Hair follicular keratinocyte (primary cell): ENCODE data around the gene SLC24A3. TPM values are rescaled to one million over a fixed set of nuclear protein-coding genes. Genes with fewer than 3 reads are reported as not detected.

ENCODE experiments used
- total RNA-seq: library from RNA; depleted of rRNA; stranded (reverse); fragments of >200 nt; gene quantifications from 2 replicates; pipeline ENCODE4 v1.2.3, GENCODE V29; 2015

Gene SLC24A3
- total RNA-seq, result 0.08 and 0.55 TPM in 2 replicates

GRCh38 chr20:19212469-19212815, at the start of gene SLC24A3:
TSS of gene SLC24A3 (plus strand) at chr20:19212642.

DNA sequence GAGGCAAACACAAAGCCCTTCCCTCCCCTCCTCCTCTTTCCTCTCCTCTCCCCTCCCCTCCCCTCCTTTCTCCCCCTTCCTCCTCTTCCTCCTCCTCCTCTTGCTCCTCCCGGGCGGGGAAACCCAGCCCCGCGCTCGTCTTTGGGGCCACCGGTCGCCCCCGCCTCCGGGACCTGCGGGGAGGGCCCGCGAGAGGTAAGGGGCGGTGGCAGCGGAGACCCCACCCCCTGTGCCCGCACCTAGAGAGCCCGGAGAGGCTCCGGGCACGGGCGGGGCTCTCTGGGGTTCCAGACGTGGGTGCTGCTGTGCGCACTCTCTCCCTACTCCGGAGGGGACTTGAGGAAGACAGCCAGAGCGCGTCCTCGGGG, 545.7 kb downstream of the SLC24A3 start, which contains the start of gene RIN2:
RIN2 (plus strand) TSS at position 126 of the 368 bp plus-strand sequence. CDS start 131,344 bp downstream, outside the sequence.

